ENCODE results near the gene BLACAT1. TPM values are rescaled to one million over a fixed set of nuclear protein-coding genes. Genes with fewer than 3 reads are reported as not detected.

The BLACAT1 gene
- total and polyA plus RNA-seq, 2 of the 4 experiments (the other 2 are of a cell fraction), result under 0.01 to 0.05 TPM

DNA sequence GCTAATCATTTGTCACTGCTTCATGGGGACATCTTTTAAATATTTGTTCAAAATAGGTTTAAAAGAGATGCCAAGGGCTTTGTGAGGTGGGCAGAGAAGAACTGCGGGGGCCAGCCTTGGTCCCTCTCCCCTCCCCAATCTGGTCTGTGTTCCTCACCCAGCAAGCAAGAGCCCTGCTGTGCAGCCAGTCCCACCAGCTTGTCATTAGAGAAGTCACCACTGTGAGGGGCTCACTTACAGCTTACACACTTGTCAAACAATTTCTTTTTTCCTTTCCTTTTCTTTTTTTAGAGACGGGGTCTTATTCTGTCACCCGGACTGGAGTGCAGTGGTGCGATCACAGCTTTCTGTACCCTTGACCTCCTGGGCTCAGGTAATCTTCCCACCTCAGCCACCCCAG lies 38.3 kb upstream of the BLACAT1 start:
- ATAC-seq (ENCODE audit: low read depth), result no peak
- Histone ChIP-seq H3K56ac (ENCODE audit: extremely low read depth, insufficient read depth, low read length) (no peak overlapping the region), H2BK5ac (ENCODE audit: low read depth, low read length, poor library complexity, severe bottlenecking) (no peak overlapping the region), H3K9ac (ENCODE audit: low read depth, low read length) (no peak overlapping the region), H3K4me2 (ENCODE audit: low read depth, low read length) (no peak overlapping the region), H3K27me3 (ENCODE audit: control insufficient read depth, insufficient read depth, low read length) (peaks cover 60% of the 10 kb centered on the region), H3K14ac (replicated peaks; ENCODE audit: low read depth, low read length) (no peak overlapping the region), H3K23ac (ENCODE audit: low read depth, low read length) (no peak overlapping the region), H2BK15ac (ENCODE audit: low read depth, low read length) (no peak overlapping the region), H3K79me1 (ENCODE audit: low read depth in 1 of 2, low read length in 2 of 2) (no peaks in the 10 kb centered on the region), H2AK5ac (ENCODE audit: low read depth, low read length) (no peak overlapping the region), H2BK20ac (ENCODE audit: low read depth, low read length) (no peak overlapping the region), H3K4me1 (ENCODE audit: control insufficient read depth, insufficient read depth, low read length) (peaks cover 3% of the 10 kb centered on the region; the same call in 1 of the 2 replicates), H4K5ac (ENCODE audit: low read depth, low read length) (no peak overlapping the region), H3K27ac (ENCODE audit: insufficient read depth, low read length) (no peak overlapping the region), H3K9me1 (ENCODE audit: insufficient read depth, low read length) (no peaks in the 10 kb centered on the region), H3K4ac (ENCODE audit: low read depth, low read length) (no peak overlapping the region), H3K4me3 (ENCODE audit: insufficient read depth, low read depth, low read length) (no peak overlapping the region), H4K8ac (ENCODE audit: low read depth in 2 of 2, low read length in 2 of 2) (no peak overlapping the region), H2BK120ac (ENCODE audit: low read depth, low read length) (no peak overlapping the region), H3K9me3 (ENCODE audit: control insufficient read depth, insufficient read depth, low read length) (no peaks in the 10 kb centered on the region), H3K36me3 (ENCODE audit: control insufficient read depth, insufficient read depth, low read length) (no peaks in the 10 kb centered on the region), H3K18ac (ENCODE audit: low read depth, low read length) (no peak overlapping the region), H4K20me1 (ENCODE audit: insufficient read depth, low read length) (no peaks in the 10 kb centered on the region), H2AFZ (replicated peaks; ENCODE audit: low read length, poor library complexity) (no peak overlapping the region), H4K91ac (ENCODE audit: insufficient read depth, low read depth, low read length) (no peak overlapping the region), H2AK9ac (replicated peaks; ENCODE audit: low read depth, low read length, poor library complexity) (no peak overlapping the region)
- CTCF ChIA-PET, result interaction anchor here (0.7 to 3.7 kb wide), 4 partner anchors 9 to 216 kb away, joined by 3 to 20 read pairs (median 4); no protein-coding TSS in a partner anchor
- POLR2A ChIA-PET (ENCODE audit: unreplicated experiment), result no interaction called here
- intact Hi-C loops (cut with micrococcal nuclease) (no loop called here), dilution Hi-C loops (cut with HindIII; ENCODE audit: low sequenced_read_pairs, unreplicated experiment) (no loop called here), in situ Hi-C loops (cut with MboI; ENCODE audit: low sequenced_read_pairs) (no loop called here)
- TF ChIP-seq CEBPB (IDR thresholded peaks at IDR 0.05; ENCODE audit: low read depth, low read length), result no peak
- TF ChIP-seq MAZ (IDR thresholded peaks at IDR 0.05; ENCODE audit: borderline replicate concordance, low read depth, low read length), result no peak
- no peak for TF ChIP-seq CTCF (conservative IDR thresholded peaks at IDR 0.05; ENCODE audit: low read depth, low read length)
- TF ChIP-seq SMC3 (IDR thresholded peaks at IDR 0.05; ENCODE audit: low read depth, low read length), result no peak
- TF ChIP-seq MXI1 (IDR thresholded peaks at IDR 0.05; ENCODE audit: borderline replicate concordance, low read depth, low read length), result no peak
- no peak for TF ChIP-seq MAFK (IDR thresholded peaks at IDR 0.05; ENCODE audit: low read depth, low read length)
- no peak for TF ChIP-seq BHLHE40 (IDR thresholded peaks at IDR 0.05; ENCODE audit: low read depth, low read length)
- no peak for TF ChIP-seq RAD21 (IDR thresholded peaks at IDR 0.05; ENCODE audit: low read length)
- no peak for TF ChIP-seq CHD1 (IDR thresholded peaks at IDR 0.05; ENCODE audit: low read depth, low read length)
- no peak for TF ChIP-seq POLR2A (IDR thresholded peaks at IDR 0.05; ENCODE audit: low read depth, low read length)
- TF ChIP-seq FOS (IDR thresholded peaks at IDR 0.05; ENCODE audit: low read depth, low read length), result no peak
- TF ChIP-seq ELK1 (IDR thresholded peaks at IDR 0.05; ENCODE audit: borderline replicate concordance, low read depth, low read length), result no peak
- TF ChIP-seq RFX5 (IDR thresholded peaks at IDR 0.05; ENCODE audit: low read depth, low read length), result no peak
- TF ChIP-seq, protein P1, sequence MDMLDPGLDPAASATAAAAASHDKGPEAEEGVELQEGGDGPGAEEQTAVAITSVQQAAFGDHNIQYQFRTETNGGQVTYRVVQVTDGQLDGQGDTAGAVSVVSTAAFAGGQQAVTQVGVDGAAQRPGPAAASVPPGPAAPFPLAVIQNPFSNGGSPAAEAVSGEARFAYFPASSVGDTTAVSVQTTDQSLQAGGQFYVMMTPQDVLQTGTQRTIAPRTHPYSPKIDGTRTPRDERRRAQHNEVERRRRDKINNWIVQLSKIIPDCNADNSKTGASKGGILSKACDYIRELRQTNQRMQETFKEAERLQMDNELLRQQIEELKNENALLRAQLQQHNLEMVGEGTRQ (IDR thresholded peaks at IDR 0.05; ENCODE audit: low read depth, low read length), result no peak
- no peak for TF ChIP-seq NFE2L2 (IDR thresholded peaks at IDR 0.05; ENCODE audit: low read depth, low read length)
- no peak for TF ChIP-seq RCOR1 (IDR thresholded peaks at IDR 0.05; ENCODE audit: insufficient replicate concordance, low read length)
- no peak for DNase-seq
- BruUV-seq (replicated peaks), result no TSS peak
- WGBS, 2 experiments (ENCODE audit: extremely low coverage in 2 of 2, insufficient read length in 1 of 2), result 40% methylated on average over 2 of the region's 4 CpGs; no CpG with 5 or more reads in 1 of the 2 experiments

Data from IMR-90 (cell line).